ENCODE results near the gene IL4.

IL4 gene

DNA sequence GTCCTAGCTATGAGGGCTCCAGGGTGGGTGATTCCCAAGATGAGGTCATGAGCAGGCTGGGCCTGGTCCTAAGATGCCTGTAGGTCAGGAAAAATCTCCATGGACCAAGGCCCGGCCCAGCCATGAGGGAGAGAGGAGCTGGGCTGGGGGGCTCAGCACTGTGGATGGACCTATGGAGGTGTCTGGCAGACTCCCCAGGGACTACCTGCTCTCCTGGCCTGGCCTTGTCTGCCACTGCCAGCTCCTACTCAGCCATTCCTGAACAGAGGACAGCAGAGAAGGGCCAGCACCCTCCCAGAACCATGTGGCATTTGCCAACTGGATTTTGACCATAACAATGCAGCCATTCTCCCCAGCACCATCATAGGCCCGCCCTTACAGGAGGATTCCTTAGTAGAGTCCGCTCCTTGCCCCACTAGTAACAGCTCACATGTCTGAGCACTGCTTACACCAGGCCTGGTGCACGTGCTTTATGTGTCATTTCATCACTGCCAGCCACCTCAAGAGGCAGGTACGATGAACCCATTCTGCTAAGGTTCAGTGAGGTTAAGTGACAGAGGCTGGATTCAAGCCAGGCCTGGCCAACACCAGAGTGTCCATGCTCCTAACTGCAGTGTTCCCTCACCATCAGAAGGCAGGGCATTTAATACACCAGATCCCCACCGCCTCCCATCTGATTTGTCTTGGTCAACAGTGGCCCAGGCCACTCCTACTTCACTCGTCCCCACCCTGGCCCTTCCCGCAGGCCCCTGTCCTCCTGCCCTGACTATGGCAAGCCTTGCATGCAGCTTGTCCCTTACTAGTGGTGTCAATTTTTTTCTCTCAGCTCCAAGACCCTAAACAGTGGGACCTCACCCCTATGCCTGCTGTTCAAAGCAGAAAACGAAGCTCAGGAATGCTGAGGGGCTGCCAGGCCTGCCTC, 15.1 kb upstream of the IL4 start:
- no peak for FAIRE-seq

DNA sequence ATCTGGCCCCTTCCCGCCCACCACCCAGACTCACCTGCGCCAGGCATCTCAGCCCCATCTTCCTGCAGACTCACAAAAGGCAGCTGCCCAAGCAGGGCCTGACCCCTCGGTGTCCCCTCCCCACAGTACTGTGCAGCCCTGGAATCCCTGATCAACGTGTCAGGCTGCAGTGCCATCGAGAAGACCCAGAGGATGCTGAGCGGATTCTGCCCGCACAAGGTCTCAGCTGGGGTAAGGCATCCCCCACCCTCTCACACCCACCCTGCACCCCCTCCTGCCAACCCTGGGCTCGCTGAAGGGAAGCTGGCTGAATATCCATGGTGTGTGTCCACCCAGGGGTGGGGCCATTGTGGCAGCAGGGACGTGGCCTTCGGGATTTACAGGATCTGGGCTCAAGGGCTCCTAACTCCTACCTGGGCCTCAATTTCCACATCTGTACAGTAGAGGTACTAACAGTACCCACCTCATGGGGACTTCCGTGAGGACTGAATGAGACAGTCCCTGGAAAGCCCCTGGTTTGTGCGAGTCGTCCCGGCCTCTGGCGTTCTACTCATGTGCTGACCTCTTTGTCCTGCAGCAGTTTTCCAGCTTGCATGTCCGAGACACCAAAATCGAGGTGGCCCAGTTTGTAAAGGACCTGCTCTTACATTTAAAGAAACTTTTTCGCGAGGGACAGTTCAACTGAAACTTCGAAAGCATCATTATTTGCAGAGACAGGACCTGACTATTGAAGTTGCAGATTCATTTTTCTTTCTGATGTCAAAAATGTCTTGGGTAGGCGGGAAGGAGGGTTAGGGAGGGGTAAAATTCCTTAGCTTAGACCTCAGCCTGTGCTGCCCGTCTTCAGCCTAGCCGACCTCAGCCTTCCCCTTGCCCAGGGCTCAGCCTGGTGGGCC, 13.9 kb upstream of the IL4 start:
- no peak for FAIRE-seq

DNA sequence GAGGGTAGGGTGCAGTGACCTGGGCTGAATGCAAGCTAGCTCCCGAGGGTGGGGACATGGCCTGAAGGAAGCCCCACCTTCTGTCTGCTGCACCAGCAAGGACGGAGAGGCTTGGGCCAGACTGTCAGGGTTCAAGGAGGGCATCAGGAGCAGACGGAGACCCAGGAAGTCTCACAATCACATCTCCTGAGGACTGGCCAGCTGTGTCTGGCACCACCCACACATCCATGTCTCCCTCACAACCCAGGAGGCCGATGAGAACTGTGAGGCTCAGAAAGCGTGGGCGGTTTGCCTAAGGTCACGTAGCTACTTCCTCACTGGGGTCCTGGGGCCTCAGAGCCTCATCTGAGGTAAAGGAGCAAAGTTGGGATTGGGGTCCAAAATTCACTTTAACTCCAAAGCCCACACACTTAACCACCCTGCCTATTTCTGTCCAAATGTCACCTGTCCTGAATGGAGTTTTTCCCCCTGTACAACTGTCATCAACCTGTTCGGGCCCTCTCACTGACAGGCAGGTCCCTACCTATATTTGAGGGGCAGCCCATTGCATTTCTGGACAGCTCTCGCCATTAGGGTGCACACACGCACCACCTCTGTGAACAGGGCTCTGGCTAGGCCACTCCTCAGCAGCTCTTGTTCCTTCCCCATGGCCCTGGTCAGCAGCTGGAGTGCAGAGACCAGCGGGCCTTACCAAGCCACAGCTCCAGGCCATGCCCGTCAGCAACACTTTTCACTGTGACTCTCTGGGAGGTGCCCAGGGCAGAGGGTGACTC, 12.4 kb upstream of the IL4 start:
- no peak for FAIRE-seq

DNA sequence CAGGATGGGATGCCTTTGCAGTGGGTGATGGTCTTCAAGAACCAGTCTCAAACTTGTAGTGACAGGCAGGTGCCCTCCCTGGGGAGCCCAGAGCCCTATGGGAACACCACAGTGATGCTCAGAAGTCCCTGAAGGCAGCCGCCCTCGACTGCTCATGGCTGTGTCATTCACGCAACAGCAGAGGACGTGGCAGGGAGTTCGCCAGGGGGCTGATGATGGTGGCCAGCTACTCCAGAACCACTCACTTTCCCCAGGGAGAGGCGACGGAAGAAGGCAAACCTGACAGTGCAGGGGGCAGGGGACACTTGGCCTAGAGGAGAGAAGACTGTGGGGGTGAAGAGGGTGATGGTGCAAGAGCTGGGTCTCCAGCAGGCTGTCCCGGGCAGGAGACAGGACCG, 11.8 kb upstream of the IL4 start:
- FAIRE-seq, result no peak

DNA sequence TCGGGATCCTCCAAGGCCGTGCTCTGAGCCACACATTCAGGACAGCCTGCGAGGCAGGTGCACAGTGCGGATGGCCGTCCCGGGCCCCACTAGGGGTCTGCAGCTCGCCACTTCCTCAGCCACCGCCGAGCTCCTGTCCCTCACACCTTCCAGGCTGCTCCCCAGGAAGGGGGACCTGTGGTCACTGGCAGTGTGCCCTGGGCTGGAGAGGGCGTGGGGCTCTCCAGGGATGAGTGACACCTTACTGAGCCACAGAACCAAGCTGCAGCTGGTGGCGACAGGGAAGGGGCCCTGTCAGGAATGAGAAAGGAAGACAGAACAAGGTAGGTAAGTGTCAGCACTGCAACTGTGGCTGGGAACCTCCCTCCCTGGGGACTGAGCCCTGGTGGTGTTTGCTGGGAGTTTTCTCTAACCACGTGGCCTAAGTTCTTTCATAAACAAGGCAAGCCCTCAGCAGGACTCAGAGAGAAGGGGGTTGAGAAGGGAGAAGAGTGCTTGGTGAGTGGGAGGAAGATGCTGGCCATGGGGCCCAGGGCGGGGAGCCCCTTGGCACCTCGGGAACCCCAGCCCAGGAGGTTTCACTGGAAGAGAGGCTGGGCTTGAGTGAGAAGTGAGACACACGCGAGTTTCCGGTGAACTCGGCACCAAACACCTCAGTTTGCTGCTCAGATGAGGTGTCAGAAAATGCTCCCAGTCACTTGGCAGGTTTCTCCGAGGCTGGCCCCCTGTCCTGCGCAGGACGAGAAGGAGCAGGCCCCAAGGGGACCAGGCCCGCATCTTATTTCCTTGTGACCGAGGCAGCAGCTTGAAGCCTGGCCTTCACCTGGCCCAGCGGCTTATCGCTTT, 10.6 kb upstream of the IL4 start:
- no peak for FAIRE-seq

DNA sequence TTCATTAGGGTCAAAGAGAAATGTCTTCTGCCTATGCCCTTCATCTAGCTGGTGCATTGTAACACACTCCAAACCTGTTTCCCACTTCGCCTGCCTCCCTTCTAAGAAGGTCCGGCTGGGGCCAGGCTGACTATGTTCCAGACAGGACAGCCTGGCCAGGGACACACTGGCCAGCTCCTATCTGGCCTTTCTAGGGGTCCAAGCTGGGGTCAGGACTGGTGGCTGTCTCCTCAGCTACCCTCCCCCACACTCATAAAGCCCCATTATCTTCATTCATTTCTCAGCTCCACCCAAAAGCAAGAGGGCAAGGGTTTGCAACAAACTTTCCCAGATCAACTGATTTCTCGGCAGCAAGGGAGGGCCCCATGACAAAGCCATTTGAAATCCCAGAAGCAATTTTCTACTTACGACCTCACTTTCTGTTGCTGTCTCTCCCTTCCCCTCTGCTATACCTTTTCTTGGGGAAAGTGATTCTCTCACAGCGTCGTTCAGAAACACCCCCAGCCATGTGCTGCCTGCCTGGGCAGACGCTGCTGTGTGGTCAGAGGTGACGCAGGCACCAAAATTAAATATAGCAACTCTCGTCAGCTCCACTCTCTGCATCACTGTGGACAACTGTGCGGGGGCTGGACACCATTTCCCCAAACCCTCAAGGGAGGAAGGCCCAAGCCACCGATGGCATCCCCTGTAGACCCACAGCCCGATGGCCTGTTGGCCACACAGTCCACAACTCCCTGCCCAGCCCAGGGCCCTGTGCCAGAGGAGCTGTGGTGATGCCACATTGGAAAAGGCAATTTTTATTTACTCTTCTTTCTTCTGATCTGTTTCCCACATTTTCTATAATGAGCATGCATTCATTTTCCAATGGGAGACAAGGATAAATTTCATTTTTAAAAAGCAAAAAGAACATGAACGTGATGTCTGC, 9.8 kb upstream of the IL4 start:
- no peak for FAIRE-seq

DNA sequence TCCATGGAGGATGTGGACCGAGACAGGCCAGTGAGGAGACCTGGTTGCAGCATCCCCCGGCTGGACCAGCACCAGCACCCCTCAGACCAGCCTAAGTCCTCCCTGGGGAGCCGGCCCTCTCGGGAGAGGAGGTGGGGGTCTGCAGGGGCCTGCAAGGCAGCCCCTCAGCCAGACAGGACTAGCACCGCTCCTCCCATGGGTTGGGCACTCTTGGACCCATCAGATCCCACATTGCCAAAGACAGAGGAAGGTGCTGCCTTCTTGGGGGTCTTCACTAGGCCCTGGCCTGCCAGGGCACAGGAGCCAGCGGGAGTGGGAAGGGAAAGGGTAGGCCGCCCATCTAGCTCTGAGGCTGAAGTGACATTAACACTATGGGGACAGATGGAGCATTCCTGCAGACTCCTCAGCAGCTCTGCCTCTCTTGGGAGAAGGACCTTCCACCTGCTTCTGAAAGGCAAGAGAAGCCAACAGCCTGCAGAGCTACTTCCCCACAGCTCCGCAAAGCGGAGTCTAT, 9.0 kb upstream of the IL4 start:
- FAIRE-seq, result no peak

DNA sequence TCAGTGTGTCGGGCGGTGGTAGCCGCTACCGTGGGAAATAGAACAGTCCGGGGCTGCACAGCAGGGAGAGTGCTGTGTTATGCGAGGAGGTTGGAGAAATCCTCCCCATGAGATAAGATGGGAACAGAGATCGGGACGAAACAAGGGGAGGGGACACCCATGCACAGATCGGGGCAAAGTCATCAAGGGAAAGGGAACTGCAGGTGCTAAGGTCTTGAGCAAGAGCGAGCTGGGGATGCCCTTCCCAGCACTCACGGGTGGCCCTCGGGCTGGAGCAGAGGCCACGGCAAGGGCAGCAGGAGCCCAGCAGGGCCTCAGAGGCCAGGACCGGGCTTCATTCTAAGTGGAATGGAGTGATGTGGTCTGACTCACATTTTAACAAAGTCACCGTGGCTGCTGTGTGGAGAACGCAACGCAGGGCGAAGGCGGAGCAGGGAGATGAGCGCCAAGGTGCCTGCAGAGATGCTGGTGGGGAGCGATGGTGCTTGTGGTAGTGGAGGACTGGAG, 8.2 kb upstream of the IL4 start:
- FAIRE-seq, result no peak

DNA sequence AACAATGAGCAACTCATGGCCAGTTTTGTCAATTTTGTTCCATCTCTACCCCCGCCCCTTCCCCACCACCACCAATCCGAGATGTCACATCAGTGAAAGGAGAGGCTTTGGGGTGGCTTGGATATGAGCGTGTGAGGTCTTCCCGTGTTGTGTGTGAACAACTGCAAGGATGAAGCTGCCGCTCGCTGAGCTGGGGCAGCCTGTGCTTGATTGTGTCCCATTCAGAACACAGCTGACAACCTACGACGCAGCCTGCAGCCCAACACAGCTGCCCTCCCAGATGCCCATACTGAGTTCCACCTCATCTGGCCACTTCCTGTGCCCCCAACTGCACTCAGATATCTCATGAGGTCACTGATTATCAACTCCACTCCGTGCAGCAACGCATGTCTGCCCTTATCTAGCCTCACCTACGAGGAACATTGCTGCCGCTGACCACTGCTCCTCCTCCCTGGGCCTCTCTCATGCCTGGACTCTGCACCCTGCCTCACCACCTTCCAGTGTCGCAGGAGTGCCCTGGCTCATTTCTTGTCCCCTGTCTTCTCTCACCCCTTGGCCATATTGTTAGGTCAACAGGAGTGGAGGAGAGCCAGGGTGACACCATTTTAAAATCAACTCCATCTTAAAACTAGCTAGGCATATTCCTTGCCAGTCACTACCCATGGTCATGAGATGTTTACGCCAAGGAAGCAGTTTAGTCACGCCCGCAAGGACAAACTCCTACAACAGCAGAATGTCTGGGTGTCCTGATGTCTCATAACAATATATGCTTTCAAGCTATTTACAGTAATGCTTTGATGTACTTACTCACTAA, 7.3 kb upstream of the IL4 start:
- no peak for FAIRE-seq

DNA sequence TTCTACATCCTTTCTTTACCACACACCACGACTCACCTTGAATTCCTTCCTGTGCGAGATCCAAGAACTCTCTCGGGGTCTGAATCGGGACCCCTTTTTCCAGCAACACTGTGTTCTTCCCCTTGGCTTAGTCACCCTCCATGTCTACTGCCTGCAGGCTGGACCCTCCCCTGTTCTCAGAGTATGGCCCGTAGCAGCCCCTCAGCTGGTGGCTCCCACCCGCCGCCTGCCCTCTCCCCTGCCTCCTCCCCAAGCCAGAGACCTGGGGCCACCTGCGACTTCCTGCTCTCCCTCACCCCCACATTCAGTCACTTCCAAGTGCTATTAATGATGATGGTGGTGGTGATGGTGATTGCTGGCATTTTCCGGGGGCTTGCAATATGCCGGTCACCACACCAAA, 6.5 kb upstream of the IL4 start:
- no peak for FAIRE-seq

DNA sequence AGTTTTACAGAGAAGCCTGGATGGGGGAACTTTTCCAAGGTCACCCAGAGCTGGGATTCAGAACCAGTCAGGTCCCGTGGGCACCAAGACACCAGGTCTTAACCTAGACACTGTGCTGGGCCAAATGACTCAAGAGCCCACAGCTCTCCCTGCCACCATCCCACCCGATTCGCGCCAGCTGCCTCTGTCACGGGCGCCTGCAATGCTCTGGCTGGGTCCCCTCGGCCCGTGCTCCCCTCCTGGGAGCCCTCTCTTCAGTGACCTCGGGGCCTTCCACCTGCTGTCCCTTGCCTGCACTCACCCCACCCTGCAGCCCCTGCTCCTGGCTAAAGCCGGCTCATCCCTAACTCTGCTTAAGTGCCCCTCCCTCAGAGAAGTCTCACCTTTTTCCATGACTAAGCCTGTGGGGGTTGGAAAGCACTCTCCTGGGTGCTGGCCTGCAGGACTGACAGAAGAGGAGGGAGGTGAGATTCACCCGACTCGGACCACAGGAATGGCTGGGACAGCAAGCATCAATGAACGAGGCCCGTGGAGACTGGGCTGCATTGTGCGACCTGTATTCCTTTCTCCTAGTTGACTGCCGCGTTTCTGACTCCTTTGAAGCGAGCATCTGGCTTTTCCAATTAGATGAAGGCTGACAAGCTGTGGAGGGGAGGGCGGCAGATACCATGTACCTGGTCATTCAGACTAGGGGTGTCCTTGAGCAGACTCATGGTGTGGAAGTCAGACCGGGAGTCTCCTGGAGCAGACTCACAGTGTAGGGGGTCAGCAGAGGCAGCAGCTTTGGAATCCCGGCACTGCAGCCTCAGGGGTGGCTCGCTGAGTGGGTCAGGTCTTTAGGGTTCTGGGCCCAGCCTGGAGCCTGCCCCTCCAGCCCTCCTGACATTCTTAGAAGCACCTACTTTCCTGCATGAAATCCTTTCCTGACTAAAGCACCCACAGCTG, 5.8 kb upstream of the IL4 start:
- no peak for FAIRE-seq

DNA sequence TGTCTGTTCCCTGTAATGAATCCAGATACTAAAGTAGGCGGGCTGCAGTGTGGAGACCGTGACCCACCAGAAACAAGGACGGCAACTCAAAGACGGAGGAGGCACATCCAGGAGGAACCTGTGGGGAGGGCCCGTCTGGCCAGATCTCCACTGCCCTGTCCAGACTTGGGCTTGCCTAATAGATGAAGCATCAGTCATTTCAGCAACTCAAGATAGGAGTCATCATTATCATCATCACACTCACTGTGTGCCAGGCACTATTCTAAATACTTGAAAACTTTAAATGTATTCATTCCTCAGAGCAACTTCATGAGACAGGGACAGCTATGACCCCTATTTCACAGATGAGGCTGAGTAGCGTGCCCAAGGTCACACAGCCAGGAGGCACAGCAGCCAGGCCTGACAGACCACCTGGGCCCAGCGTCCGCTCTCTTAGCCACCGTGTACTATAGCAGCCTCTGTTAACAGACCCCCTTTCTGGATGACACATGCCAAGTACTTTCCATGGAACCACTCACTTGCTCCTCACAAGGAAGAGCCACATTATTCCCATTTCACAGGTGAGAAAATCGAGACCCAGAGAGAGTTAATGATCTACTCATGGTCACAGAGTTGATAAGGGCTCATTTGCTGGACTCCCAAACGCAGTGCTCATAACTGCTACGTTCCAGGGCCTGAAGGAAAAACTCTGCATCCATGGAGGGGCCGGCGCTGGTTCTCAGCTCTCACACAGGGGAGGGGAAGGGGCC, 4.9 kb upstream of the IL4 start:
- no peak for FAIRE-seq

DNA sequence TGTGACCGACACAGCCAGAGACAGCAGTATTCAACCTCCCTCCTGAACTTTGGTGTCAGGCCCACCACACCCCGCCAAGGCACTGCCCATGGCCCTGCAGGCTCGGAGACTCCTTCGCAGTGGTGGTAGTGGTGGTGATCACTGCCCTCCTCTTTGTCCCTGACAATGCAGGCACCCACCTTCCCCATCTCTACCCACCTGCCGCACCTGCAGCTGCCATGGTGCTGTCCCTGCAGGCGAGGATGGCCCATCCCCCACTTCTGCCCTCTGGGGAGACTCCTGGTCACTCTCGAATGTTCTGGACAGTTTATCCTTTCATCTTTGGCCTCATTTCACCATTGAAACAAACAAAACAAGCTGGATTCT, 4.4 kb upstream of the IL4 start:
- no peak for FAIRE-seq

DNA sequence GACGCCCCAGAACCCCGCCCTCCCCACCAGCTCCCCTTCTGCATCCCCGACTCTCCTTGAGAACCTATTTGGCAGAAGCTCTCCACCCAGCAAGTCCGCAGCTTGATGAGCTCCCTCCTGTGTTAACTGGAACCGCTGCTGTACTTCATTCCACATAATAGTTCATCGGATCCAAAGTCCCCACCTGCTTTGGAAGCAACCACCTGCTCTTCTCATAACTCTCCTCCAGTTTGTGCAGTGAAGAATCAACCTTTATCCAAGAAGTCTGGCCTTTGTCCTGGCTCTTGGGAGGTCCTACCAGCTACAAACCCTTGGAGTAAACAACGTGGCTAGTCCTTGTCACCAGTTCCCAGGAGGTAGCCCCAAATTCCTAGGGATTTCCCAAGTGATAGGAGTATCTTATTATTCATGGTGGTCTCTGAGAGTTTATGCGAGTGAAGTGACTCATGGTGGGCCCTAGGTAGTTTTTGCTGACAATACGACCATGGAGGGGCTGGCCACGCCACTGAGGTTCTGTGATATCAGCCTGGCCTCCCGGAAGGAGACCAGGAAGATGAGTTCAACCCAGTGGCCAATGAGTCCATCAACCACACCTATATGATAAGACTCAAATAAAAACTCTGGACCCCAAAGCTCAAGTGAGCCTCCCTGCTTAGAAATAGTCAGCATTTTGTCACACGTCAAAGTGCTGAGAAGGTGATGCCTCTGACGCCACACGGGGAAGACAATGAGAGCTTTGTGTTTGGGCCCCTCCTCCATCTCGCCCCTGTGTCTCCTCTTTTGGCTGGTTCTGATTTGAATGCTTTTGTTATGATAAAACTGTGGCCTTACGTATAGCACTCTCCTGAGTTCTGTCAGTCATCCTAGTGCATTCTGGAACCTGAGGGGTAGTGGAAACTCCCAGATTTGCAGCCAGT, 3.6 kb upstream of the IL4 start:
- FAIRE-seq, result no peak

DNA sequence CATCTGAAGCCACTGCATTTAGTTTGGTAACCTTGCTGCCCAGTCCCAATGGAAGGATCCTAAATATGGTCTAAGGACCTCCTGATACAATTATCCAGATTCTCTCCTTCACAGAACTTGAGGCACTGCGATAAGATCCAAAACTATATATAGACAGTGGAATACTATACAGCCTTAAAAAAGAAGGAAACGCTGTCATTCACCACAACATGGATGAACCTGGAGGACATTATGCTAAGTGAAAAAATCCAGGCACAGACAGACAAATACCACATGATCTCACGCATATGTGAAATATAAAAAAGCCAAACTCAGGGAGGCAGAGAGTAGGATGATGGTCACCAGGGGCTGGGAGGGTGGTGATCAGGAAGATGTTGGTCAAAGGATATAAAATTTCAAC, 2.8 kb upstream of the IL4 start:
- FAIRE-seq, result no peak

DNA sequence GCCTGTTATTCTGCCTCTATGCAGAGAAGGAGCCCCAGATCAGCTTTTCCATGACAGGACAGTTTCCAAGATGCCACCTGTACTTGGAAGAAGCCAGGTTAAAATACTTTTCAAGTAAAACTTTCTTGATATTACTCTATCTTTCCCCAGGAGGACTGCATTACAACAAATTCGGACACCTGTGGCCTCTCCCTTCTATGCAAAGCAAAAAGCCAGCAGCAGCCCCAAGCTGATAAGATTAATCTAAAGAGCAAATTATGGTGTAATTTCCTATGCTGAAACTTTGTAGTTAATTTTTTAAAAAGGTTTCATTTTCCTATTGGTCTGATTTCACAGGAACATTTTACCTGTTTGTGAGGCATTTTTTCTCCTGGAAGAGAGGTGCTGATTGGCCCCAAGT, 301 bp upstream of the IL4 start:
- no peak for FAIRE-seq

Data from endometrium (tissue), 2 donors.